SU-DHL-6 (cell line): ENCODE data around the gene C1QTNF1.

Experiments
- H2AFZ ChIP-seq: fragments of 200-600 bp; sonication (generic); 2 replicates; pipeline ENCODE4 v1.6.1; 2014; ENCODE audit warnings: low read depth, mild to moderate bottlenecking, moderate library complexity, mixed read lengths, antibody characterized with exemption, low read length; ENCODE audit not compliant: severe bottlenecking
- H3F3A ChIP-seq: fragments of 200-600 bp; shearing (Covaris generic); 2 replicates; pipeline ENCODE4 v1.6.0; 2016; ENCODE audit warnings: antibody characterized with exemption, mild to moderate bottlenecking; ENCODE audit not compliant: insufficient read depth
- H3K27ac ChIP-seq: fragments of 200-600 bp; sonication (generic); 2 replicates; pipeline ENCODE4 v1.5.1; 2016; ENCODE audit warnings: low read depth, mild to moderate bottlenecking, low read length, moderate library complexity, mixed read lengths
- H3K27me3 ChIP-seq: fragments of 200-600 bp; sonication (generic), shearing (Covaris generic); 2 replicates; pipeline ENCODE4 v1.6.0; 2014; ENCODE audit warnings: mild to moderate bottlenecking, low read length
- H3K36me3 ChIP-seq: fragments of 200-600 bp; sonication (generic); 2 replicates; pipeline ENCODE4 v1.6.1; 2014; ENCODE audit warnings: mild to moderate bottlenecking, low read length, mixed read lengths
- H3K4me2 ChIP-seq: fragments of 300-600, 200-600 bp; shearing (Covaris generic), sonication (generic); 2 replicates; pipeline ENCODE4 v1.6.0; 2014; ENCODE audit warnings: low read length, low read depth, mild to moderate bottlenecking; ENCODE audit not compliant: poor library complexity, severe bottlenecking
- H3K4me3 ChIP-seq: fragments of 200-600 bp; sonication (generic); 2 replicates; pipeline ENCODE4 v1.5.1; 2014; ENCODE audit warnings: antibody characterized with exemption, low read length, mild to moderate bottlenecking, mixed read lengths; ENCODE audit not compliant: insufficient read depth, poor library complexity, severe bottlenecking
- H3K79me2 ChIP-seq: fragments of 200-600 bp; sonication (generic); 2 replicates; pipeline ENCODE4 v1.6.1; 2014; ENCODE audit warnings: mild to moderate bottlenecking, low read length, moderate library complexity; ENCODE audit not compliant: insufficient read depth
- H3K9ac ChIP-seq: fragments of 200-600 bp; sonication (generic); 2 replicates; pipeline ENCODE4 v1.7.0; 2014; ENCODE audit warnings: mild to moderate bottlenecking, low read length
- H3K9me2 ChIP-seq: fragments of 200-600 bp; sonication (generic); replicated peaks from 2 replicates; pipeline ENCODE4 v1.6.1; 2014; ENCODE audit warnings: low read length; ENCODE audit not compliant: insufficient read depth
- H3K9me3 ChIP-seq: fragments of 200-600 bp; sonication (generic); 2 replicates; pipeline ENCODE4 v1.6.1; 2014; ENCODE audit warnings: low read length, mixed read lengths; ENCODE audit not compliant: insufficient read depth
- H4K20me1 ChIP-seq: fragments of 200-600 bp; sonication (generic); 2 replicates; pipeline ENCODE4 v1.6.1; 2014; ENCODE audit warnings: low read depth, mild to moderate bottlenecking, antibody characterized with exemption, low read length, moderate library complexity, mixed read lengths
- CTCF ChIP-seq: fragments of 200-600 bp; sonication (generic); IDR thresholded peaks from one replicate; pipeline ENCODE4 v1.5.1; 2017; ENCODE audit warnings: antibody characterized with exemption, mild to moderate bottlenecking, low read length, moderate library complexity; ENCODE audit not compliant: insufficient read depth, poor library complexity, severe bottlenecking
- EZH2phosphoT487 ChIP-seq: fragments of 200-600 bp; sonication (generic), shearing (Covaris generic); conservative IDR thresholded peaks from 2 replicates; pipeline ENCODE4 v1.6.1; 2018; ENCODE audit warnings: mild to moderate bottlenecking, antibody characterized with exemption, low read length, moderate library complexity, mixed read lengths

C1QTNF1 gene

DNA sequence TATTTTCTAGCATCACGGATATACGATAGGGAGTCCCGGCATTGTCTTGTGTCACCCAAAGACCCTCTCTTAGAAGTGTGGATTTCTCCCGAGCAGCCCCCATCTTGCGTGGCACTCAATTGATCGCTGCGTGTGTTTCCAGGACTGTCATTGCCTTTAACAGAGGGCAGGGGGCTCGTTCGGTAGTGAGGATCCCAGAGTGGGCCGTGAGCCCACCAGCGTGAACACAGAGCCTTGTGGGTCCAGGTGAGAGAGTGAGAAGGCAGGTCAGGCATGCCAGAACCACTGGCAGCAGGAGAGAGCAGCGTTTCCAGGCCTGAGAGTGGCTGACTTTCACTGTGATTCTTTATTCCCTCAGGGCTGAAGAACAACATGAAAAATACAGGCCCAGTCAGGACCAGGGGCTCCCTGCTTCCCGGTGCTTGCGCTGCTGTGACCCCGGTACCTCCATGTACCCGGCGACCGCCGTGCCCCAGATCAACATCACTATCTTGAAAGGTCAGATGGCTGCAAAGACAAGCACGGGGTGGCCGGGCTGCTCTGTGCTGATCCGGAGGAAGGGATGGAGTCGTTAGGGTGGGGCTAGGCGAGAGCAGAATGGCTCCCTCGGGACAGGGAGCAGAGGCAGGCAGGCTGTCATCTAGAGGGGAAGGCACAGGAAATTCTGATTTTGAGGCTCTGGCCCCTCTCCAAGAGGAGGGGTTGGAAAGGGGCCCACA, 22.4 kb downstream of the C1QTNF1 start:
- Histone ChIP-seq H3K27ac (no peak overlapping the region), H3F3A (no peaks in the 10 kb centered on the region), H3K79me2 (no peaks in the 10 kb centered on the region), H3K36me3 (no peaks in the 10 kb centered on the region), H2AFZ (no peak overlapping the region), H3K4me2 (no peak overlapping the region), H3K27me3 (no peaks in the 10 kb centered on the region), H4K20me1 (no peaks in the 10 kb centered on the region), H3K9me2 (no peaks in the 10 kb centered on the region), H3K9me3 (no peaks in the 10 kb centered on the region), H3K4me3 (no peak overlapping the region), H3K9ac (no peak overlapping the region)
- TF ChIP-seq EZH2phosphoT487 = no peak
- TF ChIP-seq CTCF = no peak

GRCh38 chr17:79046916-79047280, 22.9 kb downstream of the C1QTNF1 start:
- no peaks in the 10 kb centered on the region for H3K36me3 ChIP-seq
- no peaks in the 10 kb centered on the region for H3K27me3 ChIP-seq
- no peaks in the 10 kb centered on the region for H3K9me2 ChIP-seq
- H3K9ac ChIP-seq = no peak overlapping the region
- no peak overlapping the region for H3K4me3 ChIP-seq
- no peak overlapping the region for H3K27ac ChIP-seq
- H2AFZ ChIP-seq = no peak overlapping the region
- no peak for TF ChIP-seq CTCF
- TF ChIP-seq EZH2phosphoT487 = no peak
- no peaks in the 10 kb centered on the region for H3F3A ChIP-seq
- no peaks in the 10 kb centered on the region for H3K9me3 ChIP-seq
- no peaks in the 10 kb centered on the region for H4K20me1 ChIP-seq
- H3K79me2 ChIP-seq = no peaks in the 10 kb centered on the region
- no peak overlapping the region for H3K4me2 ChIP-seq

DNA sequence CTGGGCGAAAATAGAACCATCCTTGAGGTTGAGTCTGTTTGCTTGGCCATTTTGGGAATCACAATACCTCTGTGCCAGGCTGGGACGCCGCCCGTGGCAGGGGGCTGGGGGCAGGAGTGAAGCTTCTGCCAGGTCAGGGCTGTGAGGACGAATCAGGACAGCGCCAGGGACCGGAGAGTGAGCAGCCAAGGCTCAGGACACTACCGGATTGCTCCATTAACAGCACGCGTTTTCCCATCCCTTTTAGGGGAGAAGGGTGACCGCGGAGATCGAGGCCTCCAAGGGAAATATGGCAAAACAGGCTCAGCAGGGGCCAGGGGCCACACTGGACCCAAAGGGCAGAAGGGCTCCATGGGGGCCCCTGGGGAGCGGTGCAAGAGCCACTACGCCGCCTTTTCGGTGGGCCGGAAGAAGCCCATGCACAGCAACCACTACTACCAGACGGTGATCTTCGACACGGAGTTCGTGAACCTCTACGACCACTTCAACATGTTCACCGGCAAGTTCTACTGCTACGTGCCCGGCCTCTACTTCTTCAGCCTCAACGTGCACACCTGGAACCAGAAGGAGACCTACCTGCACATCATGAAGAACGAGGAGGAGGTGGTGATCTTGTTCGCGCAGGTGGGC, 23.4 kb downstream of the C1QTNF1 start:
- H4K20me1 ChIP-seq = no peaks in the 10 kb centered on the region
- H3K9ac ChIP-seq = no peak overlapping the region
- no peaks in the 10 kb centered on the region for H3K9me3 ChIP-seq
- no peaks in the 10 kb centered on the region for H3K79me2 ChIP-seq
- TF ChIP-seq EZH2phosphoT487 (no peak), CTCF (no peak)
- H3K4me3 ChIP-seq = no peak overlapping the region
- H3K36me3 ChIP-seq = no peaks in the 10 kb centered on the region
- H2AFZ ChIP-seq = no peak overlapping the region
- no peak overlapping the region for H3K27ac ChIP-seq
- no peaks in the 10 kb centered on the region for H3K27me3 ChIP-seq
- no peaks in the 10 kb centered on the region for H3F3A ChIP-seq
- H3K4me2 ChIP-seq = no peak overlapping the region
- H3K9me2 ChIP-seq = no peaks in the 10 kb centered on the region
